ENCODE measurements around the gene GNAQ.
A peak's percentile ranks its signal among the peaks of the same experiment; 100 is the strongest.

The GNAQ gene

GRCh38 chr9:77772646-77773045 lies 259.0 kb downstream of the GNAQ start:
- H3K36me3 Mint-ChIP-seq (ENCODE audit: low read depth), result peaks cover 54% of the 10 kb centered on the region
- no peak for TF ChIP-seq CTCF (IDR thresholded peaks at IDR 0.05; ENCODE audit: unreplicated experiment in 3 of 3)
- no peak overlapping the region for H3K27ac Mint-ChIP-seq
- no peak overlapping the region for H3K4me3 Mint-ChIP-seq
- peaks cover 18% of the 10 kb centered on the region for H3K9me3 Mint-ChIP-seq
- peaks cover 16% of the 10 kb centered on the region for H3K4me1 Mint-ChIP-seq
- no peaks in the 10 kb centered on the region for H3K27me3 Mint-ChIP-seq (ENCODE audit: low read depth)

DNA sequence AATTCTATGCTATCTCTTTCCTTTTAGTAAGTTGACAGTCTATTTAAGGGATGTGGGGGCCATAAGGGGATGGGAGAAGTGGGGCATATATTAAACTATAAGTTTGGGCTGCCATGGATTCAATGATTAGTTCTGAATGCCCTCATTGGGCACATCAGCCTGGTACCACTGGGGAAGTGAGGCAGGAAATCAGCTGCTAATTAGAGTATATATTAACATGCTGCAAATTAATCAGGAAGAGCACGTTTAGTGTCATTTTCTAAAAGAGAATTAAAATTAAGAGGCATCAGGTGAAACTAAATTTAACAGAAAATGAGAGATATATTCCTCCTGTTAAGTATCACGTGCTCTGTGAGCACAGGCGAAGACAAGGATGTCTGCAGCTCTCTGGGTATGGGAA lies 260.4 kb downstream of the GNAQ start:
- Mint-ChIP-seq H3K9me3 (peaks cover 5% of the 10 kb centered on the region), H3K4me3 (no peak overlapping the region), H3K4me1 (peaks cover 16% of the 10 kb centered on the region), H3K27ac (no peak overlapping the region), H3K27me3 (ENCODE audit: low read depth) (no peaks in the 10 kb centered on the region), H3K36me3 (ENCODE audit: low read depth) (peaks cover 47% of the 10 kb centered on the region)
- no peak for TF ChIP-seq CTCF (IDR thresholded peaks at IDR 0.05; ENCODE audit: unreplicated experiment in 3 of 3)

GRCh38 chr9:77770340-77770739 lies 261.3 kb downstream of the GNAQ start:
- Mint-ChIP-seq H3K27ac (peak overlapping the region in 2 of 3 experiments; percentile 10 to 42), H3K27me3 (ENCODE audit: low read depth) (no peaks in the 10 kb centered on the region), H3K4me3 (no peak overlapping the region), H3K9me3 (peaks cover 2% of the 10 kb centered on the region), H3K36me3 (ENCODE audit: low read depth) (peaks cover 47% of the 10 kb centered on the region), H3K4me1 (peaks cover 16% of the 10 kb centered on the region)
- no peak for TF ChIP-seq CTCF (IDR thresholded peaks at IDR 0.05; ENCODE audit: unreplicated experiment in 3 of 3)

DNA sequence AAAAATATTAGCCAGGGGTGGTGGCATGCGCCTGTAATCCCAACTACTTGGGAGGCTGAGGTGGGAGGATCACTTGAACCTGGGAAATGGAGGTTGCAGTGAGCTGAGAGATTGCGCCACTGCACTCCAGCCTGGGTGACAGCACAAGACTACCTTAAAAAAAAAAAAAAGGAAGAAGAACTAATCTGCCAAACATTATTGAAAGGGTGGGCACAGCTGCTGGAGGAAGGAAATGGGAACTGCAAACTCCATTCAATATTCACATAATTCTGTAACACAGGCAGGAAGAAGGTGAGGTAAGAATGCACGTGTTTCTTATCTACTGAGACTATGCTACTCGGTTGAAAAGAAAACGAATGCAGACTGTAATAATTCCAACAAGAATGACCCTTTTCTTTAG lies 262.4 kb downstream of the GNAQ start:
- Mint-ChIP-seq H3K36me3 (ENCODE audit: low read depth) (peaks cover 51% of the 10 kb centered on the region), H3K9me3 (peaks cover 5% of the 10 kb centered on the region), H3K4me3 (no peak overlapping the region), H3K27ac (no peak overlapping the region), H3K4me1 (peaks cover 16% of the 10 kb centered on the region), H3K27me3 (ENCODE audit: low read depth) (no peaks in the 10 kb centered on the region)
- no peak for TF ChIP-seq CTCF (IDR thresholded peaks at IDR 0.05; ENCODE audit: unreplicated experiment in 3 of 3)

GRCh38 chr9:77766587-77766986 lies 265.0 kb downstream of the GNAQ start:
- Mint-ChIP-seq H3K4me3 (no peak overlapping the region), H3K27ac (peak overlapping the region; percentile 23 to 84 (median 84)), H3K9me3 (peaks cover 13% of the 10 kb centered on the region), H3K36me3 (ENCODE audit: low read depth) (peaks cover 49% of the 10 kb centered on the region), H3K4me1 (peaks cover 6% of the 10 kb centered on the region), H3K27me3 (ENCODE audit: low read depth) (no peaks in the 10 kb centered on the region)
- TF ChIP-seq CTCF (IDR thresholded peaks at IDR 0.05; ENCODE audit: unreplicated experiment in 3 of 3), result no peak

- peaks cover 13% of the 10 kb centered on the region for H3K9me3 Mint-ChIP-seq
- H3K27me3 Mint-ChIP-seq (ENCODE audit: low read depth), result no peaks in the 10 kb centered on the region
- TF ChIP-seq CTCF (IDR thresholded peaks at IDR 0.05; ENCODE audit: unreplicated experiment in 3 of 3), result no peak
- H3K27ac Mint-ChIP-seq, result peak overlapping the region in 1 of 3 experiments; percentile 84
- H3K4me1 Mint-ChIP-seq, result peaks cover 6% of the 10 kb centered on the region
- peaks cover 43% of the 10 kb centered on the region for H3K36me3 Mint-ChIP-seq (ENCODE audit: low read depth)
- H3K4me3 Mint-ChIP-seq, result no peak overlapping the region
Measured at GRCh38 chr9:77765781-77766259, 265.8 kb downstream of the GNAQ start.
